ENCODE results near the gene BRAF.

DNA sequence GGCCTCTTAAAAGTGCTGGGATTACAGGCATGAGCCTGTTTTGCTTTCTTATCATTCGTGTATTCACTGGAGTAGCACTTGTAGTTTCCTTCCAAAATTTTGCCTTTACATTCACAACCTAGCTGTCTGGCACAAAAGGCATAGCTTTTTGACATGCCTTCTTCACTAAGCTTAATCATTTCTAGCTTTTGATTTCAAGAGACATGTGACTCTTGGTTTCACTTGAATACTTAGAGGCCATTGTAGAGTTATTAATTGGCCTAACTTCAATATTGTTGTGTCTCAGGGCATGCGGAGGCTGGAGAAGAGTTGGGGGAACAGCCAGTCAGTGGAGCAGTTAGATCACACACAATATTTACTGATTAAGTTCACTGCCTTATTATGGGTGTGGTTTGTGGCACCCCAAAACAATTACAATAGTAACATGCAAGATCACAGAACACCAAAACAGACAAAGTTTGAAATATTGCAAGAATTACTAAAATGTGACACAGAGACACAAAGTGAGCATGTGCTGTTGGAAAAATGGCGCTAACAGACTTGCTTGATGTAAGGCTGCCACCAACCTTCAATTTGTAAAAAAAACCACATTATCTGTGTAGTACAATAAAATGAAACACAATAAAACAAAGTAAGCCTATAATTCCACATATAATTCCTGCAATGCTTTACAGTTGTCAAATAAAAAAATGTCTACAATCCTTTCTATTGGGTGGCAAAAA lies 43.1 kb downstream of the BRAF start:
- TF ChIP-seq, protein P1, sequence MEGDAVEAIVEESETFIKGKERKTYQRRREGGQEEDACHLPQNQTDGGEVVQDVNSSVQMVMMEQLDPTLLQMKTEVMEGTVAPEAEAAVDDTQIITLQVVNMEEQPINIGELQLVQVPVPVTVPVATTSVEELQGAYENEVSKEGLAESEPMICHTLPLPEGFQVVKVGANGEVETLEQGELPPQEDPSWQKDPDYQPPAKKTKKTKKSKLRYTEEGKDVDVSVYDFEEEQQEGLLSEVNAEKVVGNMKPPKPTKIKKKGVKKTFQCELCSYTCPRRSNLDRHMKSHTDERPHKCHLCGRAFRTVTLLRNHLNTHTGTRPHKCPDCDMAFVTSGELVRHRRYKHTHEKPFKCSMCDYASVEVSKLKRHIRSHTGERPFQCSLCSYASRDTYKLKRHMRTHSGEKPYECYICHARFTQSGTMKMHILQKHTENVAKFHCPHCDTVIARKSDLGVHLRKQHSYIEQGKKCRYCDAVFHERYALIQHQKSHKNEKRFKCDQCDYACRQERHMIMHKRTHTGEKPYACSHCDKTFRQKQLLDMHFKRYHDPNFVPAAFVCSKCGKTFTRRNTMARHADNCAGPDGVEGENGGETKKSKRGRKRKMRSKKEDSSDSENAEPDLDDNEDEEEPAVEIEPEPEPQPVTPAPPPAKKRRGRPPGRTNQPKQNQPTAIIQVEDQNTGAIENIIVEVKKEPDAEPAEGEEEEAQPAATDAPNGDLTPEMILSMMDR (IDR thresholded peaks at IDR 0.05; ENCODE audit: low read length): no peak
- TF ChIP-seq EZH2 (optimal IDR thresholded peaks at IDR 0.05; ENCODE audit: low read depth, low read length): no peak
- TF ChIP-seq EZH2phosphoT487 (IDR thresholded peaks at IDR 0.05; ENCODE audit: low read length): no peak

Data from MM.1S (cell line).